HL-60 (cell line): ENCODE data around the gene DLL1.

Experiments
- DNase-seq, 2 experiments: peaks; one replicate each; pipeline ENCODE4 v3.0.0-alpha.2; 2010 to 2020; ENCODE audit warnings: low read depth in 1 of 2, low spot score in 1 of 2
- H3K27ac ChIP-seq: fragments of 250-450 bp; sonication (Bioruptor Pico); replicated peaks from 2 replicates; pipeline ENCODE4 v1.5.1; 2020; ENCODE audit warnings: mild to moderate bottlenecking, moderate library complexity
- H3K27me3 ChIP-seq: fragments of 250-450 bp; sonication (Bioruptor Pico); 2 replicates; pipeline ENCODE4 v1.5.1; 2021; ENCODE audit warnings: mild to moderate bottlenecking, moderate library complexity; ENCODE audit not compliant: insufficient read depth, poor library complexity, severe bottlenecking
- H3K4me3 ChIP-seq: replicated peaks from 2 replicates; pipeline ENCODE4 v1.5.1; 2011; ENCODE audit warnings: mild to moderate bottlenecking, control low read depth, low read length; ENCODE audit not compliant: insufficient read depth
- CTCF ChIP-seq: IDR thresholded peaks from one replicate; pipeline ENCODE4 v1.5.1; 2011; ENCODE audit warnings: low read length, control low read depth, inconsistent platforms; ENCODE audit not compliant: insufficient read depth
- GABPA ChIP-seq: IDR thresholded peaks from 2 replicates; pipeline ENCODE4 v1.6.1; 2012; ENCODE audit warnings: low read depth
- POLR2AphosphoS5 ChIP-seq: IDR thresholded peaks from 2 replicates; pipeline ENCODE4 v1.6.1; 2012; ENCODE audit warnings: low read depth
- REST ChIP-seq: IDR thresholded peaks from 2 replicates; pipeline ENCODE4 v1.6.1; 2012; ENCODE audit warnings: low read depth; ENCODE audit not compliant: insufficient replicate concordance
- SPI1 ChIP-seq: IDR thresholded peaks from 2 replicates; pipeline ENCODE4 v1.6.1; 2012; ENCODE audit warnings: low read depth, mild to moderate bottlenecking, borderline replicate concordance

Gene DLL1

GRCh38 chr6:170298688-170299087, 7.8 kb upstream of the DLL1 start:
- DNase-seq, result no peak
- Histone ChIP-seq H3K27me3 (peaks cover 44% of the 10 kb centered on the region), H3K27ac (no peak overlapping the region), H3K4me3 (no peak overlapping the region)
- no peak for TF ChIP-seq POLR2AphosphoS5
- TF ChIP-seq GABPA, result no peak
- TF ChIP-seq REST, result no peak
- no peak for TF ChIP-seq SPI1
- TF ChIP-seq CTCF, result no peak

- Histone ChIP-seq H3K27ac (no peak overlapping the region), H3K27me3 (peaks cover 53% of the 10 kb centered on the region), H3K4me3 (no peak overlapping the region)
- no peak for DNase-seq
- TF ChIP-seq POLR2AphosphoS5, result no peak
- TF ChIP-seq GABPA, result no peak
- no peak for TF ChIP-seq REST
- no peak for TF ChIP-seq CTCF
- no peak for TF ChIP-seq SPI1
Observed at GRCh38 chr6:170297576-170298330, 6.9 kb upstream of the DLL1 start.

GRCh38 chr6:170296746-170297575, 6.1 kb upstream of the DLL1 start:
- no peak for DNase-seq
- Histone ChIP-seq H3K27ac (no peak overlapping the region), H3K27me3 (peaks cover 61% of the 10 kb centered on the region), H3K4me3 (no peak overlapping the region)
- TF ChIP-seq CTCF (no peak), REST (no peak), POLR2AphosphoS5 (no peak), SPI1 (no peak), GABPA (no peak)
